Lung (tissue), 12 donors: ENCODE measurements around the gene ZNF483. TPM values are rescaled to one million over a fixed set of nuclear protein-coding genes. Genes with fewer than 3 reads are reported as not detected.

Source experiments
- ATAC-seq: fragments of 200-7000 bp; cut with Tn5 transposase; one replicate; pipeline ENCODE4 v1.9.1; 2020; ENCODE audit warnings: moderate number of reproducible peaks; ENCODE audit not compliant: insufficient read depth, low FRiP score
- DNase-seq, 3 donors: peaks; one replicate each; pipeline ENCODE4 v3.0.0-alpha.2; 2013 to 2017
- H3K27ac ChIP-seq, 2 donors: one replicate each; pipeline ENCODE4 v1.5.1; 2013; ENCODE audit warnings: mild to moderate bottlenecking in 2 of 2, moderate library complexity in 2 of 2, control low read depth in 1 of 2, inconsistent platforms in 1 of 2, low read depth in 1 of 2, low read length in 1 of 2
- H3K27me3 ChIP-seq, 3 donors: one replicate each; pipeline ENCODE4 v1.5.1; 2013; ENCODE audit warnings: low read length in 2 of 3; ENCODE audit not compliant: control insufficient read depth in 3 of 3, insufficient read depth in 3 of 3
- H3K36me3 ChIP-seq, 4 donors: one replicate each; pipeline ENCODE4 v1.5.1; 2013; ENCODE audit warnings: low read length in 4 of 4, mild to moderate bottlenecking in 1 of 4, moderate library complexity in 1 of 4; ENCODE audit not compliant: control insufficient read depth in 4 of 4, insufficient read depth in 4 of 4
- H3K4me1 ChIP-seq, 5 donors: one replicate each; pipeline ENCODE4 v1.5.1; 2013; ENCODE audit warnings: low read length in 5 of 5, mild to moderate bottlenecking in 2 of 5, moderate library complexity in 1 of 5; ENCODE audit not compliant: control insufficient read depth in 5 of 5, insufficient read depth in 5 of 5
- H3K4me3 ChIP-seq: one replicate; pipeline ENCODE4 v1.5.1; 2013; ENCODE audit warnings: mild to moderate bottlenecking, control low read depth, moderate library complexity
- H3K9ac ChIP-seq, 2 donors: one replicate each; pipeline ENCODE4 v1.5.1; 2013; ENCODE audit warnings: low read length in 2 of 2, control low read depth in 1 of 2; ENCODE audit not compliant: insufficient read depth in 1 of 2
- H3K9me3 ChIP-seq, 4 donors: one replicate each; pipeline ENCODE4 v1.5.1; 2013; ENCODE audit warnings: low read length in 3 of 4, mild to moderate bottlenecking in 1 of 4, moderate library complexity in 1 of 4; ENCODE audit not compliant: control insufficient read depth in 4 of 4, insufficient read depth in 3 of 4
- CTCF ChIP-seq: IDR thresholded peaks from 2 replicates; pipeline ENCODE4 v1.5.1; 2012; ENCODE audit warnings: mild to moderate bottlenecking; ENCODE audit errors: control extremely low read depth, extremely low read depth
- WGBS, 2 donors: extraction: QIAGEN DNeasy Blood & Tissue Kit; methylation state at CpG; one replicate each; pipeline ENCODE4 v1.1.7; 2013; 5-methylcytosine and 5-hydroxymethylcytosine counted together
- polyA plus RNA-seq, 2 donors: library from polyadenylated mRNA; stranded (reverse); fragments of 200-250 nt; gene quantifications; one replicate each; pipeline ENCODE4 v1.2.1, GENCODE V29; 2013
- total RNA-seq, 2 donors: library from RNA; depleted of rRNA in 1 of 2; stranded (reverse); fragments of >200 nt in 1 of 2; gene quantifications; one replicate each; pipeline ENCODE4 v1.2.1, GENCODE V29; 2014 to 2021
- donor health status: control.
- donor health status: control.
- donor health status: Bipolar disorder and iron deficiency.
- donor health status: healthy.
- donor health status: DM: yes; HTN: yes; CAD: no.

ZNF483 gene
- total and polyA plus RNA-seq, 4 donors: 0.14 to 20.6 (median 2.8) TPM

GRCh38 chr9:111586378-111586777, 61.4 kb downstream of the ZNF483 start:
- DNase-seq (no peak), ATAC-seq (no peak)
- Histone ChIP-seq H3K27ac (no peak overlapping the region), H3K9me3 (peaks cover 0 to 3% (median 0%) of the 10 kb centered on the region in 4 donors), H3K4me3 (no peak overlapping the region), H3K4me1 (no peaks in the 10 kb centered on the region), H3K27me3 (no peaks in the 10 kb centered on the region), H3K9ac (no peak overlapping the region), H3K36me3 (peaks cover 7 to 25% (median 16%) of the 10 kb centered on the region in 4 donors)
- no peak for TF ChIP-seq CTCF
- 93 to 97% methylated on average over 5 of the region's 5 CpGs for WGBS, 2 donors

GRCh38 chr9:111588846-111589245, 63.9 kb downstream of the ZNF483 start:
- no peak overlapping the region for H3K4me3 ChIP-seq
- peaks cover 0 to 2% (median 0%) of the 10 kb centered on the region in 4 donors for H3K9me3 ChIP-seq
- WGBS, 2 donors: 83 to 91% methylated on average over 5 of the region's 5 CpGs
- H3K27me3 ChIP-seq: no peaks in the 10 kb centered on the region
- ATAC-seq: no peak
- no peaks in the 10 kb centered on the region for H3K4me1 ChIP-seq
- no peak for TF ChIP-seq CTCF
- no peak overlapping the region for H3K9ac ChIP-seq
- H3K27ac ChIP-seq: no peak overlapping the region
- DNase-seq: no peak
- H3K36me3 ChIP-seq: peaks cover 7 to 18% (median 12%) of the 10 kb centered on the region in 4 donors

GRCh38 chr9:111597852-111598732, 73.1 kb downstream of the ZNF483 start:
- DNase-seq (peak; percentile 70 to 79 (median 76)), ATAC-seq (peak; percentile 42)
- Histone ChIP-seq H3K27me3 (no peaks in the 10 kb centered on the region), H3K4me3 (peak overlapping the region; percentile 64), H3K36me3 (peaks cover 6 to 23% (median 7%) of the 10 kb centered on the region in 4 donors), H3K4me1 (peaks cover 0 to 13% (median 3%) of the 10 kb centered on the region in 5 donors), H3K9ac (peak overlapping the region; percentile 63 to 82), H3K9me3 (no peaks in the 10 kb centered on the region), H3K27ac (peak overlapping the region; percentile 81 to 93)
- peak; percentile 43 for TF ChIP-seq CTCF
- 1 to 2% methylated on average over 41 of the region's 41 CpGs for WGBS, 2 donors
